Suppressor macrophage (primary cell): ENCODE data around the gene ARHGEF28.
A peak's percentile ranks its signal among the peaks of the same experiment; 100 is the strongest.

ENCODE experiments used
- DNase-seq, 4 experiments: peaks; one replicate each; pipeline ENCODE4 v3.0.0-alpha.2; 2020 to 2022
- total RNA-seq, 17 experiments: gene quantifications; one replicate each; lab custom pipeline; 2026; ENCODE audit warnings: mixed read lengths in 6 of 17, inconsistent platforms in 3 of 17; lab: John Stamatoyannopoulos, UW

ARHGEF28 gene
- 0 to 10.5 (median 0.17) reads per million in 17 experiments for total RNA-seq

DNA sequence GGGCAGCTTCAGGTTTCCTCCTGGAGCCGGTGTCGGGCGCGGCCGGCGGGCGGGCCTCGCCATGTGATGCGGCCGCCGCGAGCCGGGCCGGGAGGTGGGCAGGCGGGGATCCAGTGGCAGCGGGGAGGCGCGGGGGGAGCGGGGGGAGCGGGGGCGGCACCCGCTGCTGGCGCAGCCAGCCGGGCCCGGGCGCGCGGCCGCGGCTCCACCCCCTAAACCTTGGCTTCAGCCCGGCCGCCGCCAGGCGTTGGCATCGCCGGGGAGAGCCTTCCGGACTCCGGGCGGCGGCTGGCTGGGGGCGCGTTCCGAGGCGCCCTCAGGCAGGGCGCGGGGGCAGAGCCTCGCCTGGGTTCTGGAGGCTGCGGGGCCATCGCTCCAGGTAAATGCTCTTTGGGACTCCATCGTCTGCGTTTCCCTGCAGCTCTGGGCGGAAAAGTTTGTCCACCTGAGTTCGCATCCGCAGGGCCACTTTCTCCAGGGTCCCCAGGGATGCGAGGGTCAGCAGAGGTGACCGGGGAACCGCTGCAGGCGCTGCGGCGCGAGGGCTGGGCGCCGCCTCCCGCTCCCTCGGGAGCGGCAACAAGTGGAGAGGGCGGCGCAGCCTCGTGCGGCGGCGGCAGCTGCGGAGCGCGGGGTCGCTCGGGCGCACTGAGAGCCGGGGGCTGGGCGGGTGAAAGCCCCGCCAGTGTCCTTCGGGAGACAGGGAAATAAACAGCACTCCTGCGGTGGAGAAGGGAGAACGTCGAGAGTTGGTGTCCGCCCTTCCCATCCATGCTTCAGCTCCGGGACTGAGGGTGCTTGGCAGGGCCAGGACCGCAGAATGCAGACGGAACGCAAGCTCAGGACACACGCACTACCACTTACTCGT, at the start of gene ARHGEF28:
ARHGEF28 (plus strand) TSS at position 253 of the 868 bp plus-strand sequence. CDS start 58,656 bp downstream, outside the sequence.
- peak; percentile 35 to 78 (median 48) for DNase-seq

GRCh38 chr5:73582285-73583145, 43.5 kb upstream of the ARHGEF28 start:
- DNase-seq, result no peak

DNA sequence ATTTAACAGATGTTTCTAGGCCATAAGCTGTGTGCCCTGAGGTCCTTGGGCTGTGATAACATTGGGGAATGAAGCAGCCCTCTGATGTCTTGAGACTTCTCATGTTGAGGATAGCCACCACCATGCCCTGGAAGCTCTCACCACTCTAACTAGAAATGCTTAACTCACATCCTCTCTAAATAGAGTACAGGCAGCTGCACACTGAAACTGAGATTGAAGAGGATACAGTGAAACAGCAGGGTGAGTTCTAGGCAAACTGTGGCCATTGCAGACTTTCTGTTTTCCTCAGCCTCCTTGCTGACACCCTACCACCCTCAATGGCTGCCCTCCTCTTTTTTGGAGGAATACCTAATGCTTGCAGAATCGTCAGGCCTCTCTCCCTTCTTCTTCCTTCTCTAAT, 38.1 kb upstream of the ARHGEF28 start:
- no peak for DNase-seq

- peak; percentile 66 to 81 (median 74) for DNase-seq
These were observed 34.8 kb upstream of the ARHGEF28 start for GRCh38 chr5:73591102-73591695.

DNA sequence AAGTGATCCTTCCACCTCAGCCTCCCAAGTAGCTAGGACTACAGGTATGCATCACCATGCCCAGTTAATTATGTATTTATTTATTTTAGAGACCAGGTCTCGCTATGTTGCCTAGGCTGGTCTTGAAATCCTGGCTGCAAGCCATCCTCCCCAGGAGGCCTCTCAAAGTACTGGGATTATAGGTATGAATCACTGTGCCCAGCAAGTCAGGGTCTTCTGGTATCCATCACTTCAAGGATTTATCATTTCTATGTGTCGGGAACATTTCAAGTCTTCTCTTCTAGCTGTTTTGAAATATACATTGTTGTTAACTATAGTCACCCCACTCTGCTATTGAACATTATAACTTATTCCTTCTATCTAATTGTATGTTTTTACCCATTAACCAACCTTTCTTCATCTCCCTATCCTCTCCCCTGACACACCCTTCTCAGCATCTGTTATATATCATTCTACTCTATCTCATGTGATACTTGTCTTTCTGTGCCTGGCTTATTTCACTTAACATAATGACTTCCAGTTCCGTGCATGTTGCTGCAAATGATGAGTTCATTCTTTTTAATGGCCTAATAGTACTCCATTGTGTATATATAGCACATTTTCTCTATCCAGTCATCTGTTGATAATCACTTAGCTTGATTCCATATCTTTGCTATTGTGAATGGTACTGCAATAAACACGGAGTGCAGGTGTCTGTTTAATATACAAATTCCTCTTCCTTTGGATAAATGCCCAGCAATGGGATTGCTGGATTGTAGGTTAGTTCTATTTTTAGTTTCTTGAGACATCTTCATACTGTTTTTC, 34.1 kb upstream of the ARHGEF28 start:
- no peak for DNase-seq

- no peak for DNase-seq
These were observed 33.4 kb upstream of the ARHGEF28 start for GRCh38 chr5:73592551-73592950.

DNA sequence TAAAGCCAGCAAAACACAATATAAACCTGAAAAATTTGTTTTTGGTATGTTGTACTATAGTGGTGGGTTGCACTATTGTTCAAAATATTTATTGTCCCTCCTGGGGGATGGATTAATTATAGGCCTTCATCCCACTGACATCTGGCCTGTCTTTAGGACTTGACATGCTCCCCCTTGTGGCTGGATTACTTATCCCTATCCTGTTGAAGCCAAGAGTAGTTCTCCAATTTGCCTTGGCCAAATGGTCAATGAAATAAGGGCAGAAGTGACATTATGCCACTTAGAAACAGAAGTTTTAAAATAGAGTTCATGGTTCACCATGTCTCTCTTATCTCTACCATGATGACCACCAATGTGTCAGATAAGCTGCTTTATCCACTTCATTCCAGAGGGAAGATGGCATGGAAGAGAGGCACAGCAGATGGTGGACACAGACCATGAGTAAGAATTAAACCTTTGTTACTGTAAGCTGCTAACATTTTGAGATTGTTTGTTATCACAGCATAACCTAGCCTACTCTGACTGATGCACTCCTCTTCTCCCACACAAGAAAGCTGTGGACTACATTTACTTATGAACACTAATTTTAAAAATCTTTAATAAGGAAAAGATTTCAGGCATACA, 29.2 kb upstream of the ARHGEF28 start:
- DNase-seq, result peak; percentile 57 to 75 (median 66)

- no peak for DNase-seq
These were observed 26.6 kb upstream of the ARHGEF28 start for GRCh38 chr5:73599380-73599779.

- peak in 2 of 4 experiments; percentile 10 to 15 for DNase-seq
These were observed 22.0 kb upstream of the ARHGEF28 start for GRCh38 chr5:73603998-73604397.

DNA sequence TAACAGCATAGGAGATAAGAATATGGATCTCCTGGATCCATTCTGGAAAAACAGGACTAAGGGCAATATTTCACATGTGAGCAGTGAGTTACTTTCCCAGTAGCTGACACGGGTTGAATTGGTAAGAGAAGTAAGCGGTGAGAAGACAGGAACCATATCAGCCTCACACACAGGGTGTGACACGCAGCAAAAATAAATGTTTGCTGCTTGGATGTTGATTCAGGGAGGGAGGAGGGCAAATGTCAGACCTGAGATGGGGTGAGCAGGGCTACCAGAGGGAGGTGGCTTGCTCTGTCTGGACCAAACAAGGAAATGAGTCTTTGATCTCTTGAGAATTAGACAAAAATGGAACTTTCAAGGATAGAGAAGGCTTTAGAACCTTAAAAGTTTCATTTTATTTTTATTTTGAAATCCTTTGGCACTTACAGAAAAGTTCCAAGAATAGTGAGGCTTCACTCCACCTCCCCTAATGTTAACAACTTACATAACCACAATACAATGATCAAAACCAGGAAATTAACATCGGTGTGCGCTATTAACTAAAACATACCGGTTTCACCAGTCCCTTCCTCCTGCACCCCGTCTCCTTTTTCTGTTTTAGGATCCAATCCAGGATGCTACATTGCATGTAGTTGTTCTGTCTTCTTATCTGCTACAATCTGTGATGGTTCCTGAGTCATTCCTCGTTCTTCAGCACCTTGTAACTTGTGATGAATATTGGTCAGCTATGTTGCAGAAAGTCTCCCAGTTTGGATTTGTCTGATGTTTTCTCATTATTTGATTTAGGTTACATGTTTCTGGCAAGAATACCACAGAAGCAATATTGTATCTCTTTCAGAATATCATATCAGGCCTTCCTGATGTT, 20.5 kb upstream of the ARHGEF28 start:
- no peak for DNase-seq

DNA sequence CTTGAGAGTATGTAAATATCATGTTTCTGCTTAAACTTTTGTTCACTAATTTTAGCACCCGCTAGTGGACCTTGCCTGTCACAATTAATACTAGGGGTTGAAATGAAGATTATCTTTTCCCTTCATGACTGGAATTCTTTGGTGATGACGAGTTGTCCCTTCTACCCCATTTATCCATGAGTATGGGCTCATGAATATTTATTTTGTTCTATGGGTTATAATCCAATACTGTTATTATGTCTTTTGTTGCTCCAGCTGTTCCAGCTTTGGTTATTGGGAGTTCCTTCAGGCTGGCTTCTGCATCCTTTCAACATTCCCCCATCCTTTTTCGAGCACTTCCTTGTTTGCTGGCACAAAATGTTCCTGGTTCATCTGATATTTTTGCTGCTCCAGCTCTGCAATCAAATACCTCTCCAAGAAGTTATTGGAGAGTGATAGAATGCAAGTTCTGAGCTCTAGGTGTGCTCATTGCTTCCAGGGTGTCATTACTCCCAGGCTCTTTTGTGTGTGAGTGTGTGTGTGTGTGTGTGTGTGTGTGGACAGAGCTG, 19.7 kb upstream of the ARHGEF28 start:
- no peak for DNase-seq

DNA sequence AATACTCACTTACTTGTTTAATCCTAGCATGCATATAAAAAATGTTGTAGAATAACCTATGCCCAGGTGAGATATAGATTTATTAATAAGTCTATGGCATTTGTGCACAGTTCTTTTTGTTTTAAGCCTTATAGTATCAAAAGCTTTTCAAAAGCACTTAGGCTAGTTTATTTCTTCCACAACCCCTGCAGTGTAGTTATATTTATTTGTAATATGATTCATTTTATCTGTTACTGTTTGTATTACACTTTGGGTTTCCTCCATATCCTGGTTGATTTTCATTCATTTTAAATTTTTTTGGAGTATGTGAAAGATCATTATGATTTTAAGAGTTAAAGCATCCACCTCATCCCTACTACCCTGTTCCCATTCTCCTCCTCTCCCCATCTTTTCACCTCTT, 18.8 kb upstream of the ARHGEF28 start:
- DNase-seq, result no peak

DNA sequence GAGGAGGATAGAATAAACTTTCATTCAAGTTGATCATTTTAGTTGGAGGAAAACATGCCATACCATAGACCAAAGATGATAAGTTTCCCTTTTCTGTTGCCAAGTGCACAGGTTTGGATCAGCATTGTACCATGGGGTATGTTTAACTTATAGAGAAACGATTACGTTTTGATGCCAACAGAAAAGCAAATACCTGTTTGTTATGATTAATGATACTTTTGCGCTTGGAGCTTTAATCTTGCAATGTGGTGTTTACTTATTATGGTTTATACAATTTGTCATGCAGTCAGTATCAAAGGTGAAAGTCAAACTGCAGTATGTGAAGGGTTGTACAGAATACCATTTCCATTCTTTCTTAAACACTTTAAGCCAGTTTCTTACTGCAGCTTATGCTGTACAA, 13.2 kb upstream of the ARHGEF28 start:
- DNase-seq, result no peak

GRCh38 chr5:73615085-73615484, 10.9 kb upstream of the ARHGEF28 start:
- no peak for DNase-seq

GRCh38 chr5:73615947-73616346, 10.0 kb upstream of the ARHGEF28 start:
- DNase-seq, result no peak

DNA sequence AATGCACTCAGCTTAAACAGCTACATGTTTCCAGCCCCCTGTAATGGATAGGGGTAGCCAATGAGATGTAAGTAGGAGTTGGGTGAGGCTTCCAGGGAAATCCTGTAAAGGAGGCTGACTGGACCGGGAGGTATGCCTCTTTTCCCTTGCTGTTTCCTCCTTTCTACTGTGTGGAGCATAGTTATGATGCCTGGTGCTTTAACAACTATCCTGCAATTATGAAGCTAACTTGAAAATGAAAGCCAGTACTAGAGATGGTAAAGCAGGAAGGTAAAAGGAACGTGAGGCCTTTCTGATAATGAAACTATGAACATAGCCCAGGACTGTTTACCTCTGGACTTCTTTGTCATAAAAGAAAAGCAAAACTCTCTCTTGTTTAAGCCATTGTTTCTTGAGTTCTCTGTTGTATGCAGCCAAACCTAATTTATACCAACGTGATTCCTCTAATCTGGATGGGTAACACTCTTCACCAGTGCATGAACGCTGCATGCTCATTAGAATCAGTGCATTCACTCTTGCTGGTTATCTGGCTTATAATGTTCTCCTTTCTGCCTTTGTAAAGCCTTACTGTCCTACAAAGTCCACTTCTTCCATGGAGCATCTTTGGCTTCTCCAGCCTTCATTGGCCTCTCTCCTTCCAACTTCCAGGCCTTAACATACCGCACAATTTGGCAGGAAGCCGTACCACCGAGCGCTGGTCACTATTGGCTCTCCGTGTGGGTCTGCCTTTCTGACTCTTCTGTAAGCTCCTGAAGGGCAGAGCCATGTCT, 8.3 kb upstream of the ARHGEF28 start:
- no peak for DNase-seq

DNA sequence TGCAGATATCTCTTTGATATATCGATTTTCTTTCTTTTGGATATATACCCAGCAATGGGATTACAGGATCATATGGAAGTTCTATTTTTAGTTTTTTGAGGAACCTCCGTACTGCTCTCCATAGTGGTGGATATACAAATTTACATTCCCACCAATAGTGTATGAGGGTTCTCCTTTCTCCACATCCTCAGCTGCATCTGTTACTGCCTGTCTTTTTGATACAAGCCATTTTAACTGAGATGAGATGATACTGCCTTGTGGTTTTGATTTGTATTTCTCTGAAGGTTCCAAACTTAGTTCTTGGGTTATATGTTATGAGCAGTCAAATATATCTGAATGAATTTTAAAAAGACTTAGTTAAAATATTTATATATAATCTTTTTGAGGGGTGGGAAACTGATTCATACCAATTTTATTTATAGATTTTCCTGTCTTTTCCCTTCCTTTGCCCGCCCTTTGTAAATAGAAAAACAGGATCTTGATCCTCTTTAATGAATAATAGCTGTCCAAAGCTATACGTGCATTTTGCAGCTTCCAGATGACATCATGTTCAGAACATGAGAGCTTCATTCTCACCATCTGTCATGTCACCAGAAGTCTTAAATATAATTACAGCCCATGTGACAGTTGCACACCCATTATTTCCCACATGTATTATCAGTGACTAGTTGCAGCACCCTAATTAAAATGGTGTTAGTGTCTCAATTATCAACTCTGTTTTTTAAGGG, 6.2 kb upstream of the ARHGEF28 start:
- DNase-seq, result no peak

GRCh38 chr5:73620334-73620687, 5.7 kb upstream of the ARHGEF28 start:
- DNase-seq, result no peak

DNA sequence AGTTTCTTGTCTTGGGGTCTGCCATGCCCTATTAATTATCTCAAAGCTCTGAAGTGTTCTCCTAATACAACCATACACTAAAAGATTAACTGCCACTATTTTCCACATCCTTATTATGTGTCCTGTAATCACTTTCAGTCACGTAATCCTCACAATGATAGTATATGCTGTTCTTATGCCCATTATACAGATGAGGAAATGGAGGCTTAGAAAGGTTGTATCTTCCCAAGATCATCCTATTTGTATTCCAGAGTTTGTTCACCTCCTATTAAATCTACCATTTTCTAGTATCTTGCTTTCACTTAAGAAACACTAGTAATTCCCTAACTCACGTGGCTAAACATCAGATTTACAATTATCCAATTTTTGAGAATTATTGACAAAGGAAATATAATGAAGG, 2.9 kb upstream of the ARHGEF28 start:
- no peak for DNase-seq
